Esophagus squamous epithelium (tissue), 4 donors: ENCODE results near the gene SETBP1.

Experiments
- POLR2A ChIP-seq, 4 donors: fragments of 450-650 bp; IDR thresholded peaks; one replicate each; pipeline ENCODE4 v1.6.1; 2017; ENCODE audit warnings: antibody characterized with exemption in 4 of 4, mild to moderate bottlenecking in 4 of 4, moderate library complexity in 3 of 4
- TF ChIP-seq, protein P1 (sequence below), 6 experiments: fragments of 450-650 bp in 4 of 6; fragments of 200-600 bp in 2 of 6; sonication (generic) in 2 of 6; IDR thresholded peaks; one replicate each; pipeline ENCODE4 v1.5.1; 2016 to 2019; ENCODE audit warnings: antibody characterized with exemption in 6 of 6, mild to moderate bottlenecking in 4 of 6, moderate library complexity in 4 of 6

- TF ChIP-seq, protein P1, sequence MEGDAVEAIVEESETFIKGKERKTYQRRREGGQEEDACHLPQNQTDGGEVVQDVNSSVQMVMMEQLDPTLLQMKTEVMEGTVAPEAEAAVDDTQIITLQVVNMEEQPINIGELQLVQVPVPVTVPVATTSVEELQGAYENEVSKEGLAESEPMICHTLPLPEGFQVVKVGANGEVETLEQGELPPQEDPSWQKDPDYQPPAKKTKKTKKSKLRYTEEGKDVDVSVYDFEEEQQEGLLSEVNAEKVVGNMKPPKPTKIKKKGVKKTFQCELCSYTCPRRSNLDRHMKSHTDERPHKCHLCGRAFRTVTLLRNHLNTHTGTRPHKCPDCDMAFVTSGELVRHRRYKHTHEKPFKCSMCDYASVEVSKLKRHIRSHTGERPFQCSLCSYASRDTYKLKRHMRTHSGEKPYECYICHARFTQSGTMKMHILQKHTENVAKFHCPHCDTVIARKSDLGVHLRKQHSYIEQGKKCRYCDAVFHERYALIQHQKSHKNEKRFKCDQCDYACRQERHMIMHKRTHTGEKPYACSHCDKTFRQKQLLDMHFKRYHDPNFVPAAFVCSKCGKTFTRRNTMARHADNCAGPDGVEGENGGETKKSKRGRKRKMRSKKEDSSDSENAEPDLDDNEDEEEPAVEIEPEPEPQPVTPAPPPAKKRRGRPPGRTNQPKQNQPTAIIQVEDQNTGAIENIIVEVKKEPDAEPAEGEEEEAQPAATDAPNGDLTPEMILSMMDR (IDR thresholded peaks at IDR 0.05) = no peak
- TF ChIP-seq POLR2A (IDR thresholded peaks at IDR 0.05) = no peak
Measured at GRCh38 chr18:44758861-44759631, 78.4 kb downstream of the SETBP1 start.
